WTC11 (cell line): ENCODE measurements around the gene PAAF1.

Source experiments
- CTCF ChIP-seq: fragments of 200-600 bp; IDR thresholded peaks from 2 replicates; pipeline ENCODE4 v1.8.0; 2022; ENCODE audit warnings: antibody characterized with exemption
- E2F5 ChIP-seq: sonication (generic); formaldehyde crosslinking; IDR thresholded peaks from 2 replicates; pipeline ENCODE4 v1.8.1; 2022; ENCODE audit warnings: mild to moderate bottlenecking, moderate library complexity, missing genetic modification reagents
- MLX ChIP-seq: sonication (generic); formaldehyde crosslinking; IDR thresholded peaks from 2 replicates; pipeline ENCODE4 v1.8.1; 2023; ENCODE audit warnings: mild to moderate bottlenecking, missing genetic modification reagents, moderate library complexity
- SMAD3 ChIP-seq: sonication (generic); formaldehyde crosslinking; IDR thresholded peaks from 2 replicates; pipeline ENCODE4 v1.8.0; 2022; ENCODE audit warnings: missing genetic modification reagents, mild to moderate bottlenecking, borderline replicate concordance
- TCF7 ChIP-seq: sonication (generic); formaldehyde crosslinking; IDR thresholded peaks from 2 replicates; pipeline ENCODE4 v1.8.0; 2022; ENCODE audit warnings: mild to moderate bottlenecking, low read depth, missing genetic modification reagents, moderate library complexity

GRCh38 chr11:73889019-73889418 lies 12.2 kb downstream of the PAAF1 start:
- TF ChIP-seq CTCF, result no peak
- no peak for TF ChIP-seq E2F5 (CRISPR knock-in tag)
- no peak for TF ChIP-seq SMAD3 (CRISPR knock-in tag)
- TF ChIP-seq MLX (CRISPR knock-in tag), result no peak
- no peak for TF ChIP-seq TCF7 (CRISPR knock-in tag)
